HepG2 (cell line): Measurements from ENCODE around the gene IKZF4. TPM values are rescaled to one million over a fixed set of nuclear protein-coding genes. Genes with fewer than 3 reads are reported as not detected.
A peak's percentile ranks its signal among the peaks of the same experiment; 100 is the strongest.

ENCODE experiments used
- BCL6 ChIP-seq: IDR thresholded peaks from 2 replicates; pipeline ENCODE4 v1.6.1; 2016; ENCODE audit warnings: missing genetic modification reagents, missing compliant biosample characterization
- DNMT3B ChIP-seq: conservative IDR thresholded peaks from 2 replicates; pipeline ENCODE4 v1.6.1; 2016; ENCODE audit warnings: missing biosample characterization, control low read depth
- HINFP ChIP-seq: sonication (generic); formaldehyde crosslinking; IDR thresholded peaks from 2 replicates; pipeline ENCODE4 v1.4.0; 2020; ENCODE audit warnings: low read depth, mild to moderate bottlenecking, missing genetic modification reagents
- PHF21A ChIP-seq: sonication (generic); formaldehyde crosslinking; IDR thresholded peaks from 2 replicates; pipeline ENCODE4 v1.5.0; 2020; ENCODE audit warnings: mild to moderate bottlenecking, missing genetic modification reagents
- RFX1 ChIP-seq: fragments of 450-650 bp; IDR thresholded peaks from 2 replicates; pipeline ENCODE4 v1.6.1; 2017
- TFE3 ChIP-seq: IDR thresholded peaks from 2 replicates; pipeline ENCODE4 v1.6.1; 2016
- ZBTB26 ChIP-seq: IDR thresholded peaks from 2 replicates; pipeline ENCODE4 v1.6.1; 2016; ENCODE audit warnings: missing compliant biosample characterization, missing genetic modification reagents, borderline replicate concordance
- ZBTB40 ChIP-seq, 2 experiments: fragments of 450-650 bp in 1 of 2; sonication (generic) in 1 of 2; formaldehyde crosslinking in 1 of 2; IDR thresholded peaks; 2 replicates each; pipeline versions ENCODE4 v1.6.1 to v1.8.0; 2016 to 2022; ENCODE audit warnings: antibody characterized with exemption in 1 of 2, mild to moderate bottlenecking in 1 of 2, missing genetic modification reagents in 1 of 2
- ZNF160 ChIP-seq: sonication (generic); formaldehyde crosslinking; IDR thresholded peaks from 2 replicates; pipeline ENCODE4 v1.8.0; 2022; ENCODE audit warnings: mild to moderate bottlenecking, inconsistent platforms, missing genetic modification reagents
- ZNF3 ChIP-seq: IDR thresholded peaks from 2 replicates; pipeline ENCODE4 v1.7.0; 2017; ENCODE audit warnings: inconsistent platforms
- ZNF414 ChIP-seq: sonication (generic); formaldehyde crosslinking; IDR thresholded peaks from 2 replicates; pipeline ENCODE4 v1.5.0; 2020; ENCODE audit warnings: missing genetic modification reagents
- polyA plus RNA-seq, 8 experiments: library from polyadenylated mRNA; depleted of rRNA in 3 of 8; stranded (reverse) in 7 of 8; unstranded in 1 of 8; fragments of >200 nt; fragmentation: Illumina TruSeq in 4 of 8; extraction: Trizol in 4 of 8; gene quantifications; 2 replicates each; pipeline versions ENCODE4 v1.2.1 to v1.2.3, GENCODE V29; 2011 to 2016; ENCODE audit warnings: low read depth in 4 of 8, missing spikeins in 1 of 8, mixed read lengths in 1 of 8; ENCODE audit not compliant: insufficient read depth in 1 of 8
- total RNA-seq, 5 experiments: library from RNA; depleted of rRNA; stranded (reverse); fragments of >200 nt; fragmentation: Illumina TruSeq; extraction: Trizol; gene quantifications; 2 replicates each; pipeline ENCODE4 v1.2.3, GENCODE V29; 2016; ENCODE audit warnings: low read depth in 1 of 5

IKZF4 gene
- total and polyA plus RNA-seq, 2 of the 13 experiments (the other 11 are each of a cell fraction or from before 2014, with no cell fraction given) = 0.58 to 2.2 TPM

GRCh38 chr12:56081393-56082347, 60.8 kb downstream of the IKZF4 start (continued):
- TF ChIP-seq ZNF414 (CRISPR knock-in tag) = 0 out of 2 replicates have a peak, but pooled peaks have one; percentile 29
- TF ChIP-seq ZNF160 (CRISPR knock-in tag) = peak; percentile 77; the same call in 1 of the 2 replicates
- TF ChIP-seq HINFP (CRISPR knock-in tag) = peak; percentile 93
- peak; percentile 100 for TF ChIP-seq PHF21A (CRISPR knock-in tag)
- TF ChIP-seq ZNF3 (CRISPR knock-in tag) = no peak; the same call in 1 of the 2 replicates
- no peak; the same call in 1 of the 2 replicates for TF ChIP-seq ZBTB26 (CRISPR knock-in tag)
- no peak for TF ChIP-seq ZBTB40 (IDR thresholded peaks at IDR 0.05)
- TF ChIP-seq ZBTB40 (CRISPR knock-in tag; IDR thresholded peaks at IDR 0.05) = peak; percentile 88; the same call in 1 of the 2 replicates
- TF ChIP-seq RFX1 = no peak
- TF ChIP-seq BCL6 (CRISPR knock-in tag) = peak; percentile 97
- peak; percentile 94 for TF ChIP-seq TFE3
- 0 out of 2 replicates have a peak, but pooled peaks have one; percentile 52 for TF ChIP-seq DNMT3B
